GM18499 (cell line): ENCODE data around the gene SLC25A26.
"Not testable (repeated sequence)": the region's sequence is repeated elsewhere in the genome, so short reads cannot be mapped to it uniquely, and the experiment has no call there.

Experiments used
- ATAC-seq: cut with Tn5 transposase; IDR thresholded peaks from one replicate; pipeline ENCODE4 v1.9.1; 2021; ENCODE audit warnings: moderate number of reproducible peaks; ENCODE audit not compliant: insufficient read depth, unreplicated experiment

The SLC25A26 gene

DNA sequence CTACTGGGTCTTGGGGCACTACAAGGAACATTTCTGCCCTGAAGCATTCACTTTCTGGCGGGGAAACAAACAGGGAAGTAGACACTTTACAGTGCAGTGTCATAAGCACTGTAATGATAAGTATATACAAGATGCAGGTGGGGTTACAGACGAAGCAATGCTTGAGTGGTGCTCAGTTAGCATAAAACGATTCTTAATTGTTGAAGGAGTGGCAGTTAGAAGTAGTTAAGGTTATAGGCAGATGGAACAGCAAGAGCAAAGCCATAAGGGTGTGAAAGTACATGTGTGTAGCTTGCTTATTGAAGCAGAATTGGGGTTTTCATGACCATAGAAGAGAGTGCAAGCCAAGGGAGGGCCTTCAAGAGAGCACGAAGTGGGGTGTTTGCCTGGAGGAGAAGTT is 46.2 kb downstream of the SLC25A26 start:
- ATAC-seq: no peak

DNA sequence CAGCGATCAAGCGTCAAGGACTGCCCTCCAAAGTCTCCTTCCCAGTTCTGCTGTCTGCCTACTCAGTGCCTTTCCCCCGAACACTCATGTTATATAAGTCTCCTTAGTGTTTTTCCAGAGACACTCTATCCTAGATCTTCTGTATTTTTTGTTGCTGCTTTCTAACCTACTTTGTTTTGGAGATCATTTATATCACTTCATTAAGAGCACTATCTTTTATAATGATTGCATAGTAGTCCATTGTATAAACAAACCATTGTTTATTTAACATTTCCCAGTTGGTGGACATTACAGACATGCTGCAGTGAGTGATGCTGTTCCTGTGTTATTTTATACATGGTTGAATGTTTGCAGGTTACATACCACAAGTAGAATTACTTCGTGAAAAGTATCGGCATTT is 47.1 kb downstream of the SLC25A26 start:
- ATAC-seq: no peak

- no peak for ATAC-seq
Observed at GRCh38 chr3:66268864-66269263, 48.1 kb downstream of the SLC25A26 start.

DNA sequence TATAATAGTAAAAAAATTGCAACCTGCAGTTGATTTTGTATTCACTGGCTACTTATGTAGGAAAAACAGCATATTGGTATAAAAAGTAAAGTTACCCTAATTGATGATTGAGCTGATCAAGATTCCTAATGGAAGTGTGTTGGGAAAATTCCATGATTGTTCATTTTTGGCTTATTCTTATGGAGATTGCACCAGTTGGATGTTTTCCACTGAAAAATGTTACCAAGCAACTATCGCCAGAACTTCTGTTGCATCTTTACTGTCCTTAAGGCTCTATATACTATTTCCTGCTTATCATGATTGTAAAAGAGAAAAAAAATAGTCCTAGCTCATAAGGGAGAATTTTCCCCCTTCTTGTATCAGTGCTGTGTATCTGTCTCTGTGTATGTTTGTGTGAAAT is 48.6 kb downstream of the SLC25A26 start:
- no peak for ATAC-seq

- ATAC-seq: no peak
Observed at GRCh38 chr3:66270288-66270687, 49.5 kb downstream of the SLC25A26 start.

DNA sequence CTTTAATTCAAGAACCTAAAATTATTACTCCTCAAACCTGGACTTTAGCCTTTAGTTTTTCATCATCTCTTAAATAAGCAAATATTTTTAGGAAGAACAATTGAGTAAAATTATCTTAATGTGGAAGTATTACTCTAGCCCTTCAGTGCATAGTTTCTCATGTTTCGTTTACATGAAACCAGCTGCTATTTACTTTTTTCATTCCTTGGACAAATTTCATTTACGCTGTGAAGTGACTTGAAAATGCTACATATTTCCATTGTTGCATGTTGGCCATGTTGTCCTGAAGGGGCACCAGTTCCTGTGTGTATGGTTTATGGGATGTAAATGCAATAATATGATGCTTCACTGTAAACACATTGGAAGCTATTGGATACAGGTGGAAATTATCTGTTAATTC is 49.9 kb downstream of the SLC25A26 start:
- no peak for ATAC-seq

DNA sequence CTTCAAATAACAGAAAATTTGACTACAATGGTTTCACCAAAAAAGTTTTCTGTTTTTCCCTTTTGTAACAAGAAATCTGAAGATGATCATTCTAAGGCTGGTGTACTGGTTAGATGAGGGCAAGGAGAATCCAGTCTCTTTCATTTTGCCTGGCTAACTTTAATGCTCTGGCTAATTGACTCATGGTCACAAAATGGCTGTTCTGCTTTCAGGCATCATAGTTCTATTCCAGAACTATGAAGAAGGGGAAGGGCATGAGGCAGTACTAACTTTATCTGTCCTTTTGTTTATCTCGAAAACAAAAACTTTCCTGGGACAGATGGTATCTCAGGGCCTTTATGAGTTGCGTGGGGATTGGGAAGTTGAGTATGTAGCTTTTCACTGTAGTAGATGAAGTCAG is 50.4 kb downstream of the SLC25A26 start:
- ATAC-seq: no peak

DNA sequence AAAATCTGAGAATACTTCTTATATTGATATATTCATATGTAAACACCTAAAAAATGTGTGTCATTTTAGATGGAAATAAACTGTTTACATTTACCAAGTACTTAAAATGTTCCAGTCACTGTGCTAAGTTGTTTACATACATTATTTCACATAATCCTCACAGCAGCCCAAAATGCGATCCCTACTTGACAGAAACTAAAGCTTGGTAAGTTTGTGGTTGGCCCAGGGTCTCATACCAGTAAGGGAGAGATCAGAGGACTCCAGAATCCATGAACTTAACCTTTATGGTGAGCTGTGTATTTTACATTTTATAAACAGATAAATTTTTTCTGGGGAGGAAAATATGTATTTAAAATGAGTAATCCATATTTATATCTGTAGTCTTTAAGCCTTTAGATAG is 51.2 kb downstream of the SLC25A26 start:
- no peak for ATAC-seq

GRCh38 chr3:66274837-66275236 is 54.0 kb downstream of the SLC25A26 start:
- not testable (repeated sequence) for ATAC-seq

DNA sequence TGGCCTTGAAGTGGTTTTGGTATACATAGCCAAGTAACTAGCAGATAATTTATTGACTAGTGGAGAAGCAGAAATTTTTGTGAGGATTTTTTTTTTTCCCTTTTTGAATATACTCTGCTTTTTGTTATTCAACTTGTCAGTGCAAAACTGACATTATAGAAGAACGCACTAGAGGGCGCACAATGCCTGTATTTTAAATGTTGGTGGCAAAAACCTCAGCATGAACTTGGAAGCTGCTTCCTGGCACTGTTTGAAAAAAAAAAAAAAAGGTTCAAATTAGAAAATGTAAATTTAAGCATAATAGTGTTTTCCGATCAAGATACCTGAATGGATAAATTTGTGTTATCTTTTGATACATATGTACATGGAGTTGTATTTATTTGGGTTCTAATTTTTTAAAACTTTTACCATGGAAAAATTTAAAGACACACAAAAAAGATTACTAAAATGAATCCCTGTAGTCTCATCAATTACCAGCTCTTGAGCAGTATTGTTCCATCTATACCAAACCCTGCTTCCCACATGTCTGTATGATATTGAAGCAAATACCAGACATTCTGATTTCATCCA is 56.0 kb downstream of the SLC25A26 start:
- ATAC-seq: no peak

DNA sequence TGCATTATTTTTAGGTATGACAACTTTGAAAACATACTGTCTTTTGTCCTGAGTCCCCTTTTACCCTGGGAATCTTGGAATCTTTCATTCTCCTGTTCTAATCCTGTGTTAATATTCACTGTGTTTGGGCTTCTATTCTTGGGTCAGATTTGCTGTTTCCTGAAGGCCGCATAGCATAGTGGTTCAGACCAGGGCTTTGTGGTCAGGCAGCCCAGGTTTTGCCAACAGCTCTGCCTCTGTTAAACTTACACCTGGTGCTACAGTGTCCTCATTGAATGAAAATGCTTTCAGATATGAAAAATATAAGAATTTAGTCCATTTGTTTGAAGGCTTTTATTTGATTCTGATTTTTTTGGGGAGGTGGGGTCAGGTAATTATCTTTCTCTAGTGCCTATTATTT is 58.4 kb downstream of the SLC25A26 start:
- no peak for ATAC-seq

DNA sequence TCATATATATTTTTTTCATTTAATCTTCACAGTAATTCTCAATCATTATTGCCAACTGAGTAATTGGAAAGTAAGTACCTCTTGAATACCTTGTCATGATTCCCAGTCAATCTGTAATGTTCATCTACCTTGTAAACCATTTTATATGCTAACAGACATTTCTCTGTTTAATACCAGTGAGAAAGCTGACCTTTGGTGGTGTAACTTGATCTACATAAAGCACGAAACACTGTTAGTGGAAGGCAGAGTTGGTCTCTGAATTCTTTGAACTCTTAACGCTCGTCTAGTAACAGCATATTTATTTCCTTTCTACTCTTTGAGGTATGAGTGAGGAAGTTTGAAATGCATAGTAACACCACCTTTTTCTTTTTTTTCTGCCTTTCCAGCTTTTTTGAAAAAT is 59.5 kb downstream of the SLC25A26 start:
- ATAC-seq: no peak

DNA sequence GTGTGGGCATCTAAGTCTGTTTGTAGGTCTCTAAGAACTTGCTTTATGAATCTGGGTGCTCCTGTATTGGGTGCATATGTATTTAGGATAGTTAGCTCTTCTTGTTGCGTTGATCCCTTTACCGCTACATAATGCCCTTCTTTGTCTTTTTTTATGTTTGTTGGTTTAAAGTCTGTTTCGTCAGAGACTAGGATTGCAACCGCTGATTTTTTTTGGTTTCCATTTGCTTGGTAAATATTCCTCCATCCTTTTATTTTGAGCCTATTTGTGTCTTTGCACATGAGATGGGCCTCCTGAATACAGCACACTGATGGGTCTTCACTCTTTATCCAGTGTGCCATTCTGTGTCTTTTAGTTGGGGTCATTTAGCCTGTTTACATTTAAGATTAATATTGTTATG is 71.1 kb downstream of the SLC25A26 start:
- ATAC-seq: not testable (repeated sequence)

DNA sequence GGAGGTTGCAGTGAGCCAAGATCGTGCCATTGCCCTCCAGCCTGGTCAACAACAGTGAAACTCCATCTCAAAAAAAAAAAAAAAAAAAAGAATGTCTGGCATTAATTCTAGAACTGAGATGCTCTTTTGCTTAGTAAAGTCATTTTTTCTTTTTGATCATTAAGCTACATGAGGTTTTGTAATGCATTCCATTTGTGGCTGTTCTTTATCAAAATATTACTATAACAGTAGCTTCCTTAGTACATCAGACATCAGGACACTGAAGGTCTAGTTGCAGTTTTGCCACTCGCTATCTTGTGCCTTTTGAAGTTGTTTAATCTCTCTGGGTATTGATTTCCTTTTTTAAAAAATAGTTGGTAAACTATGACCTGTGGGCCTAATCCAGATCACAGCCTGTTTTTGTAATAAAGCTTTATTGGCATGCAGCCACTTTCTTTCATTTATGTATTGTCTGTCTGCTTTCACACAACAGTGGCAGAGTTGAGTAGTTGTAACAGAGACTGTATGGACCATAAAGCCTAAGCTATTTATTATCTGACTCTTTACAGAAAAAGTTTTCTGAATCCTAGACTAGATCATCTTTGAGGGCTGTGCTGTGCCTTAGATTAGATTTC is 76.6 kb downstream of the SLC25A26 start:
- no peak for ATAC-seq

GRCh38 chr3:66297900-66298299 is 77.1 kb downstream of the SLC25A26 start:
- no peak for ATAC-seq

DNA sequence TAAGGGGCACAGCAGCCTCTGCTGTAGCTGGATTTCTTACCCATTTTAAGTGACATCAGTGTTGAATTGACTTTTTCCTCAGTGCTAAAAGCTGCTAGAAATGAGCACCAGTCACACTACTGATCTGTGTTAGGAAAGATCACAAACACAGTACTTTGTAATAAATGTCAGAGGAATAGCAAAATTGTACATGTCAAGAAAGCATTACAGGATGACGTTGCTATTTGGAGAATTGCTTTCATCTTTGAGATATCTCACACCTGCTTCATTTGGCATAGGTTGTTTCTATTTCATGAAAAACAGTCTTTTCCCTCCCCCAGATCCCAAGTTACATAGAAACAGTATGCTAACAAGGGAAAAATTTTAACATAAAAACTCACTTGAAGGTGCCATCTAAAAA is 77.8 kb downstream of the SLC25A26 start:
- ATAC-seq: no peak

GRCh38 chr3:66299085-66299484 is 78.3 kb downstream of the SLC25A26 start:
- ATAC-seq: not testable (repeated sequence)

DNA sequence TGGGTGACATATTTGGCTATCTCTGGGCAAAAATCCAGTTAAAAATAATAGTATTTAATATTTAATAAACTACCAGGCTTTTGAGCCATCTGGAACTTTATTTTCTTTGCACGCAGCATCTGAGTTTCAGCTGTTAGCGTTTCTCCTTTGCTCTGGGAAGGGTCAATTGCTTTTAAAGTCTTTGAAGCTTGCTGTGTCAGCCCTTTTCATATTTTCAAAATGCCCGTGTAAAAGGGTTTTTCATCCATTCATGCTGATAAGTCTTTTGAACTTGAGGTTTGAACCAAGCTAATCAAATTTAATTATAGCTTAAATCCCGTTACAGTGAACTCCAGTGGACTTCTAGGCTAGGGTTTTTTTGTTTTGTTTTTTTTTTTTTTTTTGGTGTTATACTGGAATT is 79.1 kb downstream of the SLC25A26 start:
- ATAC-seq: no peak

DNA sequence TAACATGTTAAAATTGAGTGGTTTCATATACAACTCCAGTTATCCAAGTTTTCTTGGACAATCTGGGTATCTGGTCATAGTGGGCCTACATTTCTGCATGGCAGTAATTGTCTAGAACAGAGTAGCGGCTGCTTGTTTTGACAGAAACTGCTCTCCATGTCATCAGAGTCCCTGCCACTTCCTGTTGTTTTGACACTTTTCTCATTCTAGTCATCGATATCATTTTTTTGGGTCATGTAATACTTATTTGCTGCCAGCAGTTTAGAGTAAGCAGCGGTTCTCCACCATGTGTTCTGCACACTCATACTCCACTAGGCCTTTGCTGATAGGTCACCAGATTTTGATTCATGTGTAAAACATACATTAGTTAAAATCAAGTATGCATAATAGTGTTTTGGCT is 81.5 kb downstream of the SLC25A26 start:
- ATAC-seq: no peak

DNA sequence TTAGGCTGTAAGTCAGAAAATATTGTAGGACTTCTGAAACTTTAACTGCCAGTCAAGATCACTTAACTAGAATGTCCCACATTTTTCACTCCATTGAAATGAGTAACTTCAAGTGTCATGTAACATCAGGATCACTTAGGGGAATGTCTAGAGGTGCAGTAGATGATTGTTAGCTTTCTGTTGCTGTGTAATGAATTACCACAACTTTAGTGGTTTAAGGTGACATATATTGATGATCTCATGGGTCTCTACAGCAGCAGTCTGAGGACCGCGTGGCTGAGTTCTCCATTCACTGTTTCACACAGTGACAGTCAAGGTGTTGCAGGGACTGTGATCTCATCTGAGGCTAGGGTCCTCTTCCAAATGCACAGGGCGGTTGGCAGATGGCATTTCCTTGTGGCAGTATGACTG is 82.7 kb downstream of the SLC25A26 start:
- no peak for ATAC-seq

GRCh38 chr3:66304293-66304692 is 83.5 kb downstream of the SLC25A26 start:
- ATAC-seq: no peak

DNA sequence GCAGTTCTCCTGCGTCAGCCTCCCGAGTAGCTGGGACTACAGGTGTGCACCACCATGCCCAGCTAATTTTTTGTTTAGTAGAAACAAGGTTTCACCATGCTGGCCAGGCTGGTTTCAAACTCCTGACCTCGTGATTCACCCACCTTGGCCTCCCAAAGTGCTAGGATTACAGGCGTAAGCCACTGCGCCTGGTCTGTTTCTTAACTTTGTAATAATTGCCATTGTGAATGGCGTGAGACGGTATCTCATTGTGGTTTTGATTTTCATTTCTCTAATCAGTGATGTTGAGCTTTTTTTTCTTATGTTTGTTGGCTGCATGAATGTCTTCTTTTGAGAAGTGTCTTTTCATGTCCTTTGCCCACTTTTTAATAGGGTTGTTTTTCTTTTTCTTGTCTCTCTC is 85.3 kb downstream of the SLC25A26 start:
- ATAC-seq: not testable (repeated sequence)
